ENCODE results near the gene SLC22A23.
A peak's percentile ranks its signal among the peaks of the same experiment; 100 is the strongest.

SLC22A23 gene

DNA sequence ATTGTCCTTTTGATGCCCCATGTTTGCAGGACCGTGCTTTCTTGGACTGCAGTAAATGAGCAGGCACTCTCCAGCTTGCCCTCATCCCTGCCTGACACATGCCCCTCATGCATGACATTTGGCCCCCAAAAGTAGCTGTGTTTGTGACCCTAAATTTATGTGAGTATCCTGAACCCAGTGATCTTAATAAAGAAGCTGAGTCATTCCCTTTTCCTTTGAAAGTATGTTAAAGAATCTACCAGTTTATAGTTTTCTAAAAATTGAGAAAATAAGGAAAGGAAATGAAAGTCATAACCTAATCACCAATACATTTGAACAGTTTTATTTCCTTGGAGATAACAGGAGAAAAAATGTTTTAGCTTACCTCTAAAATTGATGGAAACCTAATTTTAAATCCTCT, 3.4 kb upstream of the SLC22A23 start:
- Histone ChIP-seq H3K36me3 (replicated peaks; ENCODE audit: low read depth, low read length) (no peaks in the 10 kb centered on the region), H3K9ac (ENCODE audit: low read length) (no peak overlapping the region), H3K27ac (ENCODE audit: low read length) (no peak overlapping the region), H3K27me3 (ENCODE audit: low read depth, low read length) (peaks cover 18% of the 10 kb centered on the region; the same call in 1 of the 2 replicates), H3K4me1 (ENCODE audit: low read length) (peaks cover 8% of the 10 kb centered on the region), H3K9me3 (ENCODE audit: insufficient read depth, low read length) (no peaks in the 10 kb centered on the region), H3K79me2 (ENCODE audit: low read length) (no peaks in the 10 kb centered on the region), H4K20me1 (ENCODE audit: insufficient read depth, low read length) (no peaks in the 10 kb centered on the region), H3K4me2 (ENCODE audit: low read length) (no peak overlapping the region), H2AFZ (ENCODE audit: low read depth, low read length) (no peak overlapping the region), H3K4me3 (ENCODE audit: low read length) (no peak overlapping the region)
- TF ChIP-seq EZH2phosphoT487 (IDR thresholded peaks at IDR 0.05; ENCODE audit: low read depth): no peak
- TF ChIP-seq, protein P1, sequence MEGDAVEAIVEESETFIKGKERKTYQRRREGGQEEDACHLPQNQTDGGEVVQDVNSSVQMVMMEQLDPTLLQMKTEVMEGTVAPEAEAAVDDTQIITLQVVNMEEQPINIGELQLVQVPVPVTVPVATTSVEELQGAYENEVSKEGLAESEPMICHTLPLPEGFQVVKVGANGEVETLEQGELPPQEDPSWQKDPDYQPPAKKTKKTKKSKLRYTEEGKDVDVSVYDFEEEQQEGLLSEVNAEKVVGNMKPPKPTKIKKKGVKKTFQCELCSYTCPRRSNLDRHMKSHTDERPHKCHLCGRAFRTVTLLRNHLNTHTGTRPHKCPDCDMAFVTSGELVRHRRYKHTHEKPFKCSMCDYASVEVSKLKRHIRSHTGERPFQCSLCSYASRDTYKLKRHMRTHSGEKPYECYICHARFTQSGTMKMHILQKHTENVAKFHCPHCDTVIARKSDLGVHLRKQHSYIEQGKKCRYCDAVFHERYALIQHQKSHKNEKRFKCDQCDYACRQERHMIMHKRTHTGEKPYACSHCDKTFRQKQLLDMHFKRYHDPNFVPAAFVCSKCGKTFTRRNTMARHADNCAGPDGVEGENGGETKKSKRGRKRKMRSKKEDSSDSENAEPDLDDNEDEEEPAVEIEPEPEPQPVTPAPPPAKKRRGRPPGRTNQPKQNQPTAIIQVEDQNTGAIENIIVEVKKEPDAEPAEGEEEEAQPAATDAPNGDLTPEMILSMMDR (IDR thresholded peaks at IDR 0.05; ENCODE audit: low read depth, low read length): no peak

DNA sequence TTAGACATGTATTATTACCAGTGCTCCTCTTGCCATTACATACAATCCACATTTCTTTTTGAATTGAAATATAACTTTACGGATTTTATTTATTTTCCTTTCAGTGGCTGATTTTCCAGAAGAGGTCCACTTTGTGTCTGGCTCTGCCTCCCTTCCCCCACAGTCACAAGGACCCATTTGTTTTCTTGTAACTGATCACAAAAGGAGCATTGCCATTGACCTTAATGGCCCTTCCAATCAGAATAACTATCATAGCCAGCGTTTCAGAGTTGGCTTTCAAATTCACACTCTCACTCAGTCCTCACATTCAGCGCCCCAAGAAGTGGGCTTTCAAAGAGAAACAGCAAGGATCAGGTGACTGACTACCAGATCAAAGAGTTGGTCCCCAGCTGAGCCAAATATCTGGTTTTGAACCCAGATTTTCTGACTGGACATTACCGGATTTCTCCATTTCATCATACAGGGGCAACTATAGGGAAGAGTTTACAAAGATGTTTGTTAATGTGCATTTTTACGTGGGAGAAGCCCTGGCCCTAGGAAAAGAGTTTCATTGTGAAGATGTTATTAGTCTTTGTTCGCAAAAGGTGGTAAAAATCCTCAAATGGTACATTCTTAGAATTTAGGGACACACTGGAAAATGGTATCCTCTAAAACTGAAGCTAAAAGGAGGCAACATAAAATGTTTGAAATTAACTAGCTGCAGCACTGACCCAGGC, 2.0 kb upstream of the SLC22A23 start:
- Histone ChIP-seq H3K9ac (ENCODE audit: low read length) (no peak overlapping the region), H3K4me1 (ENCODE audit: low read length) (peaks cover 17% of the 10 kb centered on the region), H3K9me3 (ENCODE audit: insufficient read depth, low read length) (no peaks in the 10 kb centered on the region), H2AFZ (ENCODE audit: low read depth, low read length) (no peak overlapping the region), H3K27me3 (ENCODE audit: low read depth, low read length) (peaks cover 18% of the 10 kb centered on the region; the same call in 1 of the 2 replicates), H4K20me1 (ENCODE audit: insufficient read depth, low read length) (no peaks in the 10 kb centered on the region), H3K36me3 (replicated peaks; ENCODE audit: low read depth, low read length) (no peaks in the 10 kb centered on the region), H3K4me3 (ENCODE audit: low read length) (no peak overlapping the region), H3K79me2 (ENCODE audit: low read length) (no peaks in the 10 kb centered on the region), H3K27ac (ENCODE audit: low read length) (no peak overlapping the region), H3K4me2 (ENCODE audit: low read length) (no peak overlapping the region)
- TF ChIP-seq EZH2phosphoT487 (IDR thresholded peaks at IDR 0.05; ENCODE audit: low read depth): no peak
- TF ChIP-seq, protein P1 (IDR thresholded peaks at IDR 0.05; ENCODE audit: low read depth, low read length): no peak

DNA sequence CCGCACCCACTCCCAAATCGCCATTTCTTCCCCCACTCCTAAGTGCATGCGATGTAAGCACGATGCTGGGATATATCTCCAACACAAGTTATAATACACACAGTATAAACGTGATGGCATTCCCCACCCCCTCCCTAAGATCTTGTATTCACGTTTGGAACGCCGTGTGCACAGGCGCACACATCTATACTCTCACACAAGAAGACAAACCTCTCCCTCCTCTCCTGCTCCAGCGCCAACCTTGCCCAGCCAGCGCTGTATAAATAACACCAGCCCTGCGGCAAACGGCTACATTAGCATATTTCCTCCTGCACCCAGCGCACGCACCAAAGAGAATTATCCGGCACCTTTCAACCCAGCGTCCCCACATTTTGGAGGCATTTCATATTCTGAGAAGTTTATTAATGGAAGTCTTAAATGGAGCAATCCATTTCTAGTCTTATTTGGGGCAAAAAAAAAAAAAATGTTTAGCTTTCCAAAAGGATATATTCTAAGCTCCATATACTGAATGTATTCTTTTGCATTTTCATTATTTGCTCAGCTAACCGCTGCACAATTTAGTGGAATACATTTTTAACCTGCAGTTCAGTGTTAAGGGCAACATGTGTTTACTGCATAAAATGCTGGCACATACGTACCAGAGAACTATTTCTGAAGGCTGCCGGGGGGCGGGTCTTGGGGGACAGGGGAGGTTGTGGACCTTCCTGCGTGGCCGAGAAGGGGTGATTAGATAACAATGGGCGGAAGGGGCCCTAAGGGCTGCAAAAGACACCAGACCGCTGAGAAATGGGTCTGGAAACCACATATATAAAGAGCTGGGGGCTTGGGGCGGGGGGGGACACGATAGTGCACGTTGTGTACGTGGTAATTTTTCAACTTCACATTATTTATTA, 1.1 kb upstream of the SLC22A23 start:
- H3K27ac ChIP-seq (ENCODE audit: low read length): no peak overlapping the region
- no peak overlapping the region for H2AFZ ChIP-seq (ENCODE audit: low read depth, low read length)
- no peak overlapping the region for H3K4me2 ChIP-seq (ENCODE audit: low read length)
- no peaks in the 10 kb centered on the region for H4K20me1 ChIP-seq (ENCODE audit: insufficient read depth, low read length)
- no peak overlapping the region for H3K4me3 ChIP-seq (ENCODE audit: low read length)
- H3K9ac ChIP-seq (ENCODE audit: low read length): no peak overlapping the region
- peaks cover 17% of the 10 kb centered on the region for H3K4me1 ChIP-seq (ENCODE audit: low read length)
- H3K36me3 ChIP-seq (replicated peaks; ENCODE audit: low read depth, low read length): no peaks in the 10 kb centered on the region
- peaks cover 18% of the 10 kb centered on the region; the same call in 1 of the 2 replicates for H3K27me3 ChIP-seq (ENCODE audit: low read depth, low read length)
- H3K79me2 ChIP-seq (ENCODE audit: low read length): no peaks in the 10 kb centered on the region
- H3K9me3 ChIP-seq (ENCODE audit: insufficient read depth, low read length): no peaks in the 10 kb centered on the region
- no peak for TF ChIP-seq EZH2phosphoT487 (IDR thresholded peaks at IDR 0.05; ENCODE audit: low read depth)
- TF ChIP-seq, protein P1 (IDR thresholded peaks at IDR 0.05; ENCODE audit: low read depth, low read length): no peak

DNA sequence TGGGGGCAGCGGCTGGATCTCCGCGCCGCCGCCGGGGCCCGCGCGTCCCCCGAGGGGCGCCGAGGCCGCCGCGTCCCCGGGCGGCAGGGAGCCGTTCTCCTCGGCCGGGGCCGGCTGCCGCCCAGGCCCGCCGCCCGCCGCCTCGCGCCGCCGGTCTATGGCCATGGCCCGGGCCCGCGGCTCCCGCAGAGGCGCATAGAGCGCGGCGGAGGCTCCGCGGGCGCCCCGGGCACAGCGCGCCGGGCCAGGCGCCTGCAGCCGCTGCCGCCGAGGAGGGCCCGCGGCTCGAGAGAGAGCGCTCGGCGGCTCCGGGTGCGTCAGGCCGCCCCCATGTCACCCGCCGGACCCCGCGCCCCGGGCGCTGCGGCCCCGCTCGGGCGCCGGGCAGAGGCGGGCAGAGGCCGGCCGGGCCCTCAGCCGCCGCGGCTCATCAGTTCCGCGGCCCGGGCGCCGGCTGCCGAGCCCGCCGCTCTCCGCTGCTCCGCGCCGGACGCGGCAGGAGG, 404 bp downstream of the SLC22A23 start:
- H4K20me1 ChIP-seq (ENCODE audit: insufficient read depth, low read length): no peaks in the 10 kb centered on the region
- H3K9me3 ChIP-seq (ENCODE audit: insufficient read depth, low read length): no peaks in the 10 kb centered on the region
- H3K27ac ChIP-seq (ENCODE audit: low read length): no peak overlapping the region
- no peaks in the 10 kb centered on the region for H3K36me3 ChIP-seq (replicated peaks; ENCODE audit: low read depth, low read length)
- TF ChIP-seq, protein P1 (IDR thresholded peaks at IDR 0.05; ENCODE audit: low read depth, low read length): no peak
- TF ChIP-seq EZH2phosphoT487 (IDR thresholded peaks at IDR 0.05; ENCODE audit: low read depth): no peak
- H3K4me2 ChIP-seq (ENCODE audit: low read length): peak overlapping the region; percentile 94
- H3K4me1 ChIP-seq (ENCODE audit: low read length): peaks cover 23% of the 10 kb centered on the region
- H3K4me3 ChIP-seq (ENCODE audit: low read length): peak overlapping the region; percentile 87
- peak overlapping the region; percentile 66 for H3K9ac ChIP-seq (ENCODE audit: low read length)
- H3K27me3 ChIP-seq (ENCODE audit: low read depth, low read length): peaks cover 15% of the 10 kb centered on the region; the same call in 1 of the 2 replicates
- no peak overlapping the region for H2AFZ ChIP-seq (ENCODE audit: low read depth, low read length)
- H3K79me2 ChIP-seq (ENCODE audit: low read length): no peaks in the 10 kb centered on the region

Data from OCI-LY3 (cell line).